Measurements from ENCODE around the gene TTC9.

TTC9 gene

GRCh38 chr14:70641548-70642302 lies at the start of gene TTC9:
TTC9 (plus strand) TSS chr14:70641916; CDS start chr14:70642130, 214 bp downstream.
- no peaks in the 10 kb centered on the region for H3K27me3 ChIP-seq (ENCODE audit: control insufficient read depth, low read length)
- H4K20me1 ChIP-seq (ENCODE audit: control insufficient read depth, insufficient read depth, low read depth, low read length), result no peaks in the 10 kb centered on the region
- H3K4me2 ChIP-seq (ENCODE audit: low read length), result peak within 1 kb of the TSS; percentile 93
- H3K27ac ChIP-seq (ENCODE audit: low read depth, low read length), result peak within 1 kb of the TSS; percentile 87
- no peak for TF ChIP-seq EZH2phosphoT487 (IDR thresholded peaks at IDR 0.05; ENCODE audit: borderline replicate concordance, low read length)
- TF ChIP-seq CTCF (IDR thresholded peaks at IDR 0.05; ENCODE audit: low read depth, low read length, poor library complexity, severe bottlenecking), result no peak
- peak within 1 kb of the TSS; percentile 92 for H3K4me3 ChIP-seq (ENCODE audit: low read length)
- H3K4me1 ChIP-seq (ENCODE audit: control insufficient read depth, low read length), result peaks cover 66% of the 10 kb centered on the region
- H3F3A ChIP-seq (ENCODE audit: control insufficient read depth, insufficient read depth), result peaks cover 14% of the 10 kb centered on the region
- no peaks in the 10 kb centered on the region for H3K9me2 ChIP-seq (replicated peaks; ENCODE audit: control insufficient read depth, low read length)
- H3K79me2 ChIP-seq (ENCODE audit: control insufficient read depth, low read length), result peaks cover 88% of the 10 kb centered on the region
- H3K9me3 ChIP-seq (ENCODE audit: control insufficient read depth, insufficient read depth, low read length), result 0 out of 2 replicates have a peak, but pooled peaks cover 3% of the 10 kb centered on the region
- H3K36me3 ChIP-seq (ENCODE audit: control insufficient read depth, low read length), result peaks cover 63% of the 10 kb centered on the region

GRCh38 chr14:70594461-70594860 lies 47.3 kb upstream of the TTC9 start:
- H3K4me2 ChIP-seq (ENCODE audit: low read length), result no peak overlapping the region
- H3F3A ChIP-seq (ENCODE audit: control insufficient read depth, insufficient read depth), result no peaks in the 10 kb centered on the region
- H3K9me3 ChIP-seq (ENCODE audit: control insufficient read depth, insufficient read depth, low read length), result no peaks in the 10 kb centered on the region
- H3K36me3 ChIP-seq (ENCODE audit: control insufficient read depth, low read length), result peaks cover 75% of the 10 kb centered on the region
- H3K27me3 ChIP-seq (ENCODE audit: control insufficient read depth, low read length), result no peaks in the 10 kb centered on the region
- H3K4me1 ChIP-seq (ENCODE audit: control insufficient read depth, low read length), result peaks cover 8% of the 10 kb centered on the region
- no peaks in the 10 kb centered on the region for H3K9me2 ChIP-seq (replicated peaks; ENCODE audit: control insufficient read depth, low read length)
- H3K27ac ChIP-seq (ENCODE audit: low read depth, low read length), result no peak overlapping the region
- no peaks in the 10 kb centered on the region for H4K20me1 ChIP-seq (ENCODE audit: control insufficient read depth, insufficient read depth, low read depth, low read length)
- H3K79me2 ChIP-seq (ENCODE audit: control insufficient read depth, low read length), result peaks cover 48% of the 10 kb centered on the region
- no peak for TF ChIP-seq EZH2phosphoT487 (IDR thresholded peaks at IDR 0.05; ENCODE audit: borderline replicate concordance, low read length)
- no peak for TF ChIP-seq CTCF (IDR thresholded peaks at IDR 0.05; ENCODE audit: low read depth, low read length, poor library complexity, severe bottlenecking)
- no peak overlapping the region for H3K4me3 ChIP-seq (ENCODE audit: low read length)

DNA sequence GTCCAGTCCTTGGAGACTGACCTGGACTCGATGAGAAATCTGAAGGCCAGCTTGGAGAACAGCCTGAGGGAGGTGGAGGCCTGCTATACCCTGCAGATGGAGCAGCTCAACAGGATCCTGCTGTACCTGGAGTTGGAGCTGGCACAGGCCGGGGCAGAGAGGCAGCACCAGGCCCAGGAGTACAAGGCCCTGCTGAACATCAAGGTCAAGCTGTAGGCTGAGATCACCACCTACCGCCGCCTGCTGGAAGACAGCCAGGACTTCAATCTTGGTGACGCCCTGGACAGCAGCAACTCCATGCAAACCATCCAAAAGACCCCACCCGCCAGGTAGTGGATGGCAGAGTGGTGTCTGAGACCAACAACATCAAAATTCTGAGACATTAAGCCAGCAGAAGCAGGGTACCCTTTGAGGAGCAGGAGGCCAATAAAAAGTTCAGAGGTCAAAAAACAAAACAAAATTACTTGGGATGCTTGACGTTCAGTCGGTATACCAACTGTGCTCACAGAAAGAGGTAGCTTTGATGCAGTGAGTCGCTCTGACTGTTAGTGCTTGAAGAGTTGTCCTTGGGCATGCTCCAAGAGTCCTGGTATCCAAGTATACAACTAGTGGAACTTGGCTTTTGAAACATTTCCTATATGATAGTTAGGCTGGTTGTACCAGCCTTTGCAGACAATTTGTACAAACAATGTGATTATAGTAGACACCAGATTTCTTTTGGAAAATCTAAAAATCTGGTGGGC lies 46.1 kb upstream of the TTC9 start:
- TF ChIP-seq CTCF (IDR thresholded peaks at IDR 0.05; ENCODE audit: low read depth, low read length, poor library complexity, severe bottlenecking) (no peak), EZH2phosphoT487 (IDR thresholded peaks at IDR 0.05; ENCODE audit: borderline replicate concordance, low read length) (no peak)
- H3K27me3 ChIP-seq (ENCODE audit: control insufficient read depth, low read length), result no peaks in the 10 kb centered on the region
- H3K4me3 ChIP-seq (ENCODE audit: low read length), result no peak overlapping the region
- no peaks in the 10 kb centered on the region for H3K9me2 ChIP-seq (replicated peaks; ENCODE audit: control insufficient read depth, low read length)
- H3F3A ChIP-seq (ENCODE audit: control insufficient read depth, insufficient read depth), result no peaks in the 10 kb centered on the region
- no peaks in the 10 kb centered on the region for H4K20me1 ChIP-seq (ENCODE audit: control insufficient read depth, insufficient read depth, low read depth, low read length)
- H3K27ac ChIP-seq (ENCODE audit: low read depth, low read length), result no peak overlapping the region
- peaks cover 13% of the 10 kb centered on the region for H3K4me1 ChIP-seq (ENCODE audit: control insufficient read depth, low read length)
- peaks cover 65% of the 10 kb centered on the region for H3K36me3 ChIP-seq (ENCODE audit: control insufficient read depth, low read length)
- no peaks in the 10 kb centered on the region for H3K9me3 ChIP-seq (ENCODE audit: control insufficient read depth, insufficient read depth, low read length)
- peaks cover 58% of the 10 kb centered on the region for H3K79me2 ChIP-seq (ENCODE audit: control insufficient read depth, low read length)
- no peak overlapping the region for H3K4me2 ChIP-seq (ENCODE audit: low read length)
